HG03469 (cell line): ENCODE measurements around the gene AWAT2.

Experiments
- ATAC-seq: cut with Tn5 transposase; IDR thresholded peaks from one replicate; pipeline ENCODE4 v1.9.1; 2021; ENCODE audit warnings: mild to moderate bottlenecking, moderate library complexity, moderate number of reproducible peaks; ENCODE audit not compliant: unreplicated experiment

The AWAT2 gene

GRCh38 chrX:70042399-70043371, 7.1 kb downstream of the AWAT2 start:
- no peak for ATAC-seq

DNA sequence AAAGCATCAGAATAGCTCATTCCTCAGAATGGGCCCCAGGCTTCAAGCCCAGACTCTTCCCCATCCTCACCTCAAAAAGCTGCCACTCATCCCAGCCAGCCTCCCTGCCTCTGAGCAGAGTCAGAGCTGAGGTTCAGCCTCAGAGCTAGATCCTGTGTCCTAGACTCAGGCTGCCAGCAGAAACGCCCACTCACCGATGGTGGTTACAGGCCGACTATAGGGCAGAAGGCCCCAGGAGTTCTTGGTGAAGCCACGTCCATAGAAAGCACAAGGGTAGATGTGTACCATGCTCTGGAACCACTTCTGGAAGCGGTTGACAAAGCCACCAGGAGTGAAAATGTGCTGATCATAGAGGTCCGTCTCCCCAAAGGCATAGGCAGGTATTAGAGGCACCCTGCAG, 7.7 kb downstream of the AWAT2 start:
- no peak for ATAC-seq

GRCh38 chrX:70039758-70040157, 10.0 kb downstream of the AWAT2 start:
- ATAC-seq: no peak

DNA sequence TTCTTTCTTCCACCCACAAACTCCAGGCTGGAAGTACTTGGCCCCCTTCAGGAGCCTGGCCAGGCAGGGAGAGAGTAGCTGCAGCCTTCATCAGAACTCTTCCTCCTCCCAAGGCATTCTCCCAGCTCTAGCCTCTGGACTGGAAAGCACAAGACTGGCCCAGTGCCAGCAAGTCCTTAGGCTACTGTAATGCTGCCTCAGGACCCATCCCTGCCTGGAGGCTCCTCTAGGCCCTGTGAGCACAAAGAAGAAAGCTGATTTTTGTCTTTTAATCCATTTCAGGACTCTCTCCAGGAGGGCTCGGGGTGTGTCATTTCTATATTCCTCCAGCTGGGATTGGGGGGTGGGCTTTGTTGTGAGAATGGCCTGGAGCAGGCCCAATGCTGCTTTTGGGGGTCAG, 10.8 kb downstream of the AWAT2 start:
- ATAC-seq: no peak

DNA sequence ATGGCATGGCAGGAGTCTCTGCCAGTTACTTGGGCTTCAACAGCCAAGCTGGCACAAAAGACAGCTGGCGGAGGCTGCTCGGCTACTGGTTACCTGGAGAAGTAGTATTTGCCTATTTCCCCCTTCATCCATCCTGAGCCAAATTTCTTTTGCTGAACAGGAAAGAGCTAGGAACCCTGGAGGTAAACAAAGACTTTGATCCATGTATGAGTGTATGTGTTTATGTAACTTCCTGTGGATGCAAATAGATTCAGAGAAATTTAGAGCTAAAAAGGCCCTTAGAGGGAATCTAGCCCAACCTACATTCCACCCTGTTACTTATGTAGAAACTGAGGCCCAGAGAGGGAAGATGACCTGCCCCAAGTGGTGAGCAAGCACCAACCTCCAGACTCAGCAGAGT, 11.2 kb downstream of the AWAT2 start:
- no peak for ATAC-seq

- ATAC-seq: no peak
These were observed 15.1 kb downstream of the AWAT2 start for GRCh38 chrX:70034646-70035045.

- no peak for ATAC-seq
These were observed 16.2 kb downstream of the AWAT2 start for GRCh38 chrX:70033348-70034051.

GRCh38 chrX:70032792-70033191, 16.9 kb downstream of the AWAT2 start:
- ATAC-seq: no peak

GRCh38 chrX:70030301-70030767, 19.4 kb downstream of the AWAT2 start:
- no peak for ATAC-seq

GRCh38 chrX:70029863-70030262, 19.9 kb downstream of the AWAT2 start:
- ATAC-seq: no peak

DNA sequence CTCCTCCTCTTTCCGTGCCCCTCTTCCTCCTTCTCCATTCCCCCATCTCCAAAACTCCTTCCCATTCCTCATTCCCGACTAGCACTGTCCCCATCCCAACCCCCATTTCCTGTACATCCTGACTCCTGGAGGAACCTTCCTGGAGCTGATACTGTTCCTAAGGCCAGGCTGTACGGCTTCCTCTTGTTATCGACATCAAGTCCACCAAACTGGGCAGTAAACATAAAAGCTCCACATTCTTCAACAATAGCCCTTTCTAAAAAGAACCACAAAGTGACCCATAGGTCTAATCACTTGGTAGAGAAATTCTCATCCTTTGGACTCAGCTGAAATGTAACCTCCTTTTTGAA, 22.9 kb downstream of the AWAT2 start:
- no peak for ATAC-seq

GRCh38 chrX:70026112-70026850, 23.5 kb downstream of the AWAT2 start:
- ATAC-seq: no peak

- no peak for ATAC-seq
These were observed 24.3 kb downstream of the AWAT2 start for GRCh38 chrX:70025464-70025863.

DNA sequence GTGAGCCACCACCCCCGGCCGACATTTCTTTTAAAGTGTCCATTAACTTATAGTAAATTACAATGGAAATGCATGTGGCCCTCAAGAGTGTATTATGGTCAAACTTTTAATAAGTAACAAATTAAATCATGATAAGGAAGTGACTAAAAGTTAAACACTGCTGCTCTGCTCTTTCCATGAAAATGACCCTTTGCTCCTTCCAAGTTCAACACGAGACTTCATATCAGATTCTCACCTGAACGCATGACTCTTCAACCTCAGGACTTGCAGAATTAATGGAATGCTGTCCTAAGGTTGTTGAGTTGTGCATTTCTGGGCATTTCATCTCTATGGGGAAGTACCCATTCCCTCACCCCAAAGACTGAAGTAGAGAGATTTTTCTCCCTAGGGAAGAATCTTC, 27.1 kb downstream of the AWAT2 start:
- no peak for ATAC-seq

- no peak for ATAC-seq
These were observed 33.2 kb downstream of the AWAT2 start for GRCh38 chrX:70016513-70016912.

GRCh38 chrX:70013466-70014381, 36.0 kb downstream of the AWAT2 start:
- ATAC-seq: no peak

- ATAC-seq: no peak
These were observed 37.0 kb downstream of the AWAT2 start for GRCh38 chrX:70012756-70013155.

- ATAC-seq: no peak
These were observed 39.8 kb downstream of the AWAT2 start for GRCh38 chrX:70009970-70010369.

DNA sequence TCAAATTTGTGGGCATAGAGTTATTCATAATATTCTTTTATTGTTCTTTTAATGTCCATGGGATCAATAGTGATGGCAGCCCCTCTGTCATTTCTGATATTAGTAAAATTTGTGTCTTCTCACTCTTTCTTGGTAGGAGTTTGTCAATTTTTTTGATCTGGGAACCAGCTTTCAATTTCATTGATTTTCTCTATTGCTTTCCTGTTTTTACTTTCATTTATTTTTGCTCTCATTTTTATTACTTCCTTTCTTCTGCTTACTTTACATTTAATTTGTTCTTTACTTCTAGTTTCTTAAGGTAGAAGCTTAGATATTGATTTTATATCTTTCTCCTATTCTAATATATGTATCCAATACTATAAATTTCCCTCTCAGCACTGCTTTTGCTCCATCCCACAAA, 40.7 kb downstream of the AWAT2 start:
- ATAC-seq: no peak

DNA sequence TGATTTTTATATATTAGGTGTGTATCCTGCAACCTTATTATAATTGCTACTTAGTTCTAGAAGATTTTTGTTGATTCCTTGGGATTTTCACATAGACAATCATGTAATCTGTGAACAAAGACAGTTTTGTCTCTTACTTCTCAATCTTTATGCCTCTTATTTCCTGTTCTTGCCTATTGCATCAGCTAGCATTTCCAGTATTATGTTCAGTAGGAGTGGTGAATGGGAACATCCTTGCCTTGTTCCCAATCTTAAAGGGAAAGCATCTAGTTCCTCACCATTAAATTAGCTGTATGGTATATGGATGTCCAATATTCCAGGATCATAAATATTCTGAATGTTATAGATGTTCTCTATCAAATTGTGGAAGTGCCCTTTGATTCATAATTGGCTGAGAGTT, 41.8 kb downstream of the AWAT2 start:
- no peak for ATAC-seq
